K562 (cell line): ENCODE results near the gene UBXN11. TPM values are rescaled to one million over a fixed set of nuclear protein-coding genes. Genes with fewer than 3 reads are reported as not detected.

Experiments used
- BRCA1 ChIP-seq, 2 experiments: fragments of 450-650 bp in 1 of 2; sonication (generic) in 1 of 2; formaldehyde crosslinking in 1 of 2; IDR thresholded peaks; 2 replicates each; pipeline versions ENCODE4 v1.5.0 to v1.6.1; 2017 to 2020; ENCODE audit warnings: mild to moderate bottlenecking in 1 of 2, missing genetic modification reagents in 1 of 2
- CBFA2T3 ChIP-seq: fragments of 450-650 bp; IDR thresholded peaks from 2 replicates; pipeline ENCODE4 v1.6.1; 2017
- DPF2 ChIP-seq: fragments of 450-650 bp; IDR thresholded peaks from 2 replicates; pipeline ENCODE4 v1.6.1; 2016
- ETV5 ChIP-seq: sonication (generic); formaldehyde crosslinking; IDR thresholded peaks from 2 replicates; pipeline ENCODE4 v1.4.0; 2020; ENCODE audit warnings: low read depth, mild to moderate bottlenecking, missing genetic modification reagents
- ETV6 ChIP-seq, 3 experiments: fragments of 150-350 bp in 1 of 3; sonication (generic) in 1 of 3; formaldehyde crosslinking in 1 of 3; IDR thresholded peaks; 2 replicates each; pipeline versions ENCODE4 v1.6.1 to v1.8.0; 2014 to 2022; ENCODE audit warnings: borderline replicate concordance in 2 of 3, low read depth in 2 of 3, antibody characterized with exemption in 1 of 3, low read length in 1 of 3, mild to moderate bottlenecking in 1 of 3, missing genetic modification reagents in 1 of 3
- GABPA ChIP-seq: fragments of 200-800 bp; sonication (Bioruptor generic); conservative IDR thresholded peaks from 2 replicates; pipeline ENCODE4 v1.6.1; 2016; ENCODE audit warnings: low read depth, missing genetic modification characterization, missing compliant biosample characterization
- GATAD2B ChIP-seq: fragments of 450-650 bp; IDR thresholded peaks from 2 replicates; pipeline ENCODE4 v1.6.1; 2017; ENCODE audit warnings: mild to moderate bottlenecking, borderline replicate concordance
- HOXB6 ChIP-seq: fragments of 250-450 bp; sonication (Bioruptor Pico); IDR thresholded peaks from 2 replicates; pipeline ENCODE4 v1.5.1; 2022; ENCODE audit warnings: mild to moderate bottlenecking, borderline replicate concordance
- ILK ChIP-seq: fragments of 450-650 bp; IDR thresholded peaks from 2 replicates; pipeline ENCODE4 v1.6.1; 2016; ENCODE audit warnings: missing genetic modification characterization, low read depth, mild to moderate bottlenecking, missing compliant biosample characterization, moderate library complexity, borderline replicate concordance
- JUN ChIP-seq, 2 experiments: sonication (generic) in 1 of 2; formaldehyde crosslinking in 1 of 2; IDR thresholded peaks; 2 replicates each; pipeline versions ENCODE4 v1.6.1 to v1.8.0; 2012 to 2022; ENCODE audit warnings: borderline replicate concordance in 2 of 2, mild to moderate bottlenecking in 2 of 2, improper control_type of control experiment in 1 of 2, low read depth in 1 of 2, low read length in 1 of 2, missing genetic modification reagents in 1 of 2
- MIER1 ChIP-seq: fragments of 450-650 bp; IDR thresholded peaks from 2 replicates; pipeline ENCODE4 v1.6.1; 2016; ENCODE audit warnings: antibody characterized with exemption, mild to moderate bottlenecking, low read depth
- NR2C2 ChIP-seq, 2 experiments: fragments of 200-800 bp in 1 of 2; sonication (Bioruptor generic) in 1 of 2; sonication (generic) in 1 of 2; formaldehyde crosslinking in 1 of 2; IDR thresholded peaks; 2 replicates each; pipeline versions ENCODE4 v1.6.1 to v1.8.0; 2016 to 2022; ENCODE audit warnings: mild to moderate bottlenecking in 1 of 2, missing compliant biosample characterization in 1 of 2, missing genetic modification characterization in 1 of 2, missing genetic modification reagents in 1 of 2
- POLR2H ChIP-seq: IDR thresholded peaks from 2 replicates; pipeline ENCODE4 v1.6.1; 2016; ENCODE audit warnings: missing genetic modification characterization, low read depth, mild to moderate bottlenecking, control low read depth, missing compliant biosample characterization, moderate library complexity
- PRPF4 ChIP-seq: fragments of 200-400 bp; formaldehyde crosslinking; IDR thresholded peaks from one replicate; pipeline ENCODE4 v1.6.1; 2017; ENCODE audit warnings: low read length, low read depth, mild to moderate bottlenecking; ENCODE audit not compliant: insufficient read depth, poor library complexity, severe bottlenecking
- U2AF2 ChIP-seq: fragments of 200-400 bp; formaldehyde crosslinking; optimal IDR thresholded peaks from 2 replicates; pipeline ENCODE3; 2017; ENCODE audit warnings: low read depth, mild to moderate bottlenecking, low read length
- ZFP30 ChIP-seq: fragments of 250-450 bp; sonication (Bioruptor Pico); IDR thresholded peaks from 2 replicates; pipeline ENCODE4 v1.8.0; 2022; ENCODE audit warnings: moderate library complexity, mild to moderate bottlenecking, inconsistent platforms, borderline replicate concordance
- ZNF175 ChIP-seq: fragments of 200-800 bp; sonication (Bioruptor generic); IDR thresholded peaks from 2 replicates; pipeline ENCODE4 v1.6.1; 2016; ENCODE audit warnings: low read depth, mild to moderate bottlenecking, missing genetic modification characterization, missing compliant biosample characterization
- ZNF444 ChIP-seq: fragments of 250-450 bp; sonication (Bioruptor Pico); IDR thresholded peaks from 2 replicates; pipeline ENCODE4 v1.4.0; 2020; ENCODE audit warnings: mild to moderate bottlenecking, moderate library complexity
- ZNF586 ChIP-seq: fragments of 450-650 bp; formaldehyde crosslinking; conservative IDR thresholded peaks from 2 replicates; pipeline ENCODE4 v1.4.0; 2020; ENCODE audit warnings: mild to moderate bottlenecking, moderate library complexity
- ZNF696 ChIP-seq: fragments of 250-450 bp; sonication (Bioruptor Pico); conservative IDR thresholded peaks from 2 replicates; pipeline ENCODE4 v1.4.0; 2020; ENCODE audit warnings: mild to moderate bottlenecking, moderate library complexity
- ZSCAN29 ChIP-seq: fragments of 450-650 bp; IDR thresholded peaks from 2 replicates; pipeline ENCODE4 v1.6.1; 2017
- polyA plus RNA-seq, 8 experiments: library from polyadenylated mRNA; depleted of rRNA in 4 of 8; stranded (reverse) in 5 of 8; unstranded in 3 of 8; fragments of >200 nt; fragmentation: Nextera tagmentation in 2 of 8; fragmentation: Illumina TruSeq in 1 of 8; extraction: Ambion mirVana in 2 of 8; extraction: Trizol in 1 of 8; gene quantifications; 2 replicates each; pipeline versions ENCODE4 v1.2.1 to v1.2.3, GENCODE V29; 2011 to 2014; ENCODE audit warnings: inconsistent platforms in 1 of 8, missing spikeins in 1 of 8
- total RNA-seq, 7 experiments: library from RNA; depleted of rRNA in 6 of 7; stranded (reverse); fragments of >200 nt in 6 of 7; fragmentation: Illumina TruSeq in 2 of 7; extraction: Trizol in 2 of 7; gene quantifications; 2 replicates each; pipeline versions ENCODE4 v1.2.1 to v1.2.3, GENCODE V29; 2011 to 2021; ENCODE audit warnings: low replicate concordance in 1 of 7
- TF ChIP-seq, protein P1 (sequence below): sonication (generic); formaldehyde crosslinking; IDR thresholded peaks from 2 replicates; pipeline ENCODE4 v1.8.1; 2022; ENCODE audit warnings: missing genetic modification reagents
- TF ChIP-seq, protein P2 (sequence below): sonication (generic); formaldehyde crosslinking; IDR thresholded peaks from 2 replicates; pipeline ENCODE4 v1.9.0; 2022; ENCODE audit warnings: mild to moderate bottlenecking, missing genetic modification reagents

UBXN11 gene
- total and polyA plus RNA-seq, 9 of the 15 experiments (the other 6 are each of a cell fraction or from before 2014, with no cell fraction given): 0.48 to 34.3 (median 11.3) TPM

DNA sequence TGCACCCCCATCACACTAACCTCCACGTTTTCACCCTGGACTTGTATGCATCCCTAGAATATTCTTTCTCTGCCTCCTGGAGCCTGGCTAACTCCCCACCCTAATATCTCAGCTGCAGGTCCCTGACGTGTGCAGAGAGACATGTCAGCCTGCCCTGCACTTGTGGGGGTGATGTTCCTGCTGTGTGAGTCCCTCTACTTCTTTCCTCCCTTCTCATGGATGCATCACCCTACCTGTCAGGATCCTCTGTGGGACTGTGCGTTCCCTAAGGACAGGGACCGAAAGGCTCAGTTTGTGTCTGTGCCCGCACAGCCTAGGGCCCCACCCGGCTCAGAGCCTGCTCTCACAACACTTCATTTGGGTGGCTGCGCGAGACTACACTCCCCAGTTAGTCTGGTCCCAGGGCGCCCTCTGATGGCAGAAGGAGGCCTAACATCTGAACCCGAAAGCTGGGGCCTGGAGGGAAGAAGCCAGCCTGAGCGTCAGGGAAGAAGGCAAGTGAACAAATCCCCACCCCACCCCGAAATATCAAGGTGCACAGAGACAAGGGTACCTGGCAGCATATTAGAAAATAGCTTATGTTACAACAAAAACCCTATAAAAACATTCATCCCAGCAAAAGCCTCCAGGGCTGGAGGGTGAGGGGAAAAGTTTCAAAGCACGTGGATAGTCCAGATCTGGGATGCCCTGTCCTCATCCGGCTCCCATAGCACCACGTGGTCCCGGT, 15.0 kb upstream of the UBXN11 start (continued):
- TF ChIP-seq JUN (IDR thresholded peaks at IDR 0.05; ENCODE audit: borderline replicate concordance, low read depth, low read length): 0 out of 2 replicates have a peak, but pooled peaks have one; percentile 38
- TF ChIP-seq JUN (CRISPR knock-in tag; IDR thresholded peaks at IDR 0.05; ENCODE audit: borderline replicate concordance): no peak; the same call in 1 of the 2 replicates
- TF ChIP-seq MIER1: no peak
- no peak for TF ChIP-seq ZNF175
- TF ChIP-seq ETV5 (CRISPR knock-in tag): peak; percentile 63; the same call in 1 of the 2 replicates
- no peak for TF ChIP-seq ZFP30 (CRISPR knock-in tag)
- TF ChIP-seq U2AF2: no peak
- no peak for TF ChIP-seq POLR2H
- no peak for TF ChIP-seq NR2C2 (CRISPR knock-in tag; IDR thresholded peaks at IDR 0.05)
- no peak for TF ChIP-seq NR2C2 (tag; IDR thresholded peaks at IDR 0.05)
- TF ChIP-seq ETV6 (IDR thresholded peaks at IDR 0.05; ENCODE audit: borderline replicate concordance in 1 of 2, low read depth in 2 of 2, low read length in 1 of 2): no peak
- no peak for TF ChIP-seq ETV6 (CRISPR knock-in tag; IDR thresholded peaks at IDR 0.05; ENCODE audit: borderline replicate concordance)
- TF ChIP-seq PRPF4: no peak
- no peak for TF ChIP-seq ILK (tag)
- no peak for TF ChIP-seq GABPA
- TF ChIP-seq ZNF696 (CRISPR knock-in tag): no peak
- TF ChIP-seq ZSCAN29: no peak
- TF ChIP-seq, protein P1, sequence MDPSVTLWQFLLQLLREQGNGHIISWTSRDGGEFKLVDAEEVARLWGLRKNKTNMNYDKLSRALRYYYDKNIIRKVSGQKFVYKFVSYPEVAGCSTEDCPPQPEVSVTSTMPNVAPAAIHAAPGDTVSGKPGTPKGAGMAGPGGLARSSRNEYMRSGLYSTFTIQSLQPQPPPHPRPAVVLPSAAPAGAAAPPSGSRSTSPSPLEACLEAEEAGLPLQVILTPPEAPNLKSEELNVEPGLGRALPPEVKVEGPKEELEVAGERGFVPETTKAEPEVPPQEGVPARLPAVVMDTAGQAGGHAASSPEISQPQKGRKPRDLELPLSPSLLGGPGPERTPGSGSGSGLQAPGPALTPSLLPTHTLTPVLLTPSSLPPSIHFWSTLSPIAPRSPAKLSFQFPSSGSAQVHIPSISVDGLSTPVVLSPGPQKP (CRISPR knock-in tag): no peak
- no peak for TF ChIP-seq CBFA2T3
- no peak for TF ChIP-seq BRCA1 (IDR thresholded peaks at IDR 0.05)
- no peak for TF ChIP-seq BRCA1 (CRISPR knock-in tag; IDR thresholded peaks at IDR 0.05)
- peak; percentile 8; the same call in 1 of the 2 replicates for TF ChIP-seq HOXB6 (CRISPR knock-in tag)
- no peak for TF ChIP-seq ZNF586 (CRISPR knock-in tag)
- TF ChIP-seq GATAD2B: no peak
- TF ChIP-seq, protein P2, sequence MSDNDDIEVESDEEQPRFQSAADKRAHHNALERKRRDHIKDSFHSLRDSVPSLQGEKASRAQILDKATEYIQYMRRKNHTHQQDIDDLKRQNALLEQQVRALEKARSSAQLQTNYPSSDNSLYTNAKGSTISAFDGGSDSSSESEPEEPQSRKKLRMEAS (CRISPR knock-in tag): peak; percentile 41; the same call in 1 of the 2 replicates
- no peak for TF ChIP-seq ZNF444 (CRISPR knock-in tag)
- no peak for TF ChIP-seq DPF2
